Nephron (organoid): ENCODE data around the gene CELF6.

Experiments used
- H3K27ac Mint-ChIP-seq, 3 experiments: 2 replicates each; pipeline ENCODE4 v1.8.0; 2020; ENCODE audit warnings: mixed read lengths in 3 of 3, mild to moderate bottlenecking in 2 of 3, moderate library complexity in 1 of 3
- H3K27me3 Mint-ChIP-seq: 2 replicates; pipeline ENCODE4 v1.8.0; 2021; ENCODE audit warnings: low read depth, mild to moderate bottlenecking, moderate library complexity, mixed read lengths
- H3K36me3 Mint-ChIP-seq: 2 replicates; pipeline ENCODE4 v1.8.0; 2020; ENCODE audit warnings: low read depth, mixed read lengths
- H3K4me1 Mint-ChIP-seq: 2 replicates; pipeline ENCODE4 v1.8.0; 2020; ENCODE audit warnings: mixed read lengths
- H3K4me3 Mint-ChIP-seq, 3 experiments: 2 replicates each; pipeline ENCODE4 v1.8.0; 2020; ENCODE audit warnings: mild to moderate bottlenecking in 3 of 3, mixed read lengths in 3 of 3, moderate library complexity in 2 of 3
- H3K9me3 Mint-ChIP-seq: 2 replicates; pipeline ENCODE4 v1.8.0; 2020; ENCODE audit warnings: mixed read lengths
- CTCF ChIP-seq, 3 experiments: fragments of 200-600 bp; sonication (generic); IDR thresholded peaks; one replicate each; pipeline ENCODE4 v1.5.0; 2021; ENCODE audit warnings: antibody characterized with exemption in 3 of 3; ENCODE audit not compliant: unreplicated experiment in 3 of 3

CELF6 gene

GRCh38 chr15:72242775-72243370 lies 77.1 kb downstream of the CELF6 start:
- H3K27me3 Mint-ChIP-seq = no peaks in the 10 kb centered on the region
- peaks cover 56% of the 10 kb centered on the region for H3K36me3 Mint-ChIP-seq
- H3K9me3 Mint-ChIP-seq = no peaks in the 10 kb centered on the region
- no peak for TF ChIP-seq CTCF (IDR thresholded peaks at IDR 0.05; ENCODE audit: unreplicated experiment in 3 of 3)
- H3K4me3 Mint-ChIP-seq = no peak overlapping the region
- H3K4me1 Mint-ChIP-seq = no peaks in the 10 kb centered on the region
- H3K27ac Mint-ChIP-seq = no peak overlapping the region

- Mint-ChIP-seq H3K4me1 (no peaks in the 10 kb centered on the region), H3K27ac (no peak overlapping the region), H3K27me3 (no peaks in the 10 kb centered on the region), H3K9me3 (no peaks in the 10 kb centered on the region), H3K4me3 (no peak overlapping the region), H3K36me3 (peaks cover 45% of the 10 kb centered on the region)
- no peak for TF ChIP-seq CTCF (IDR thresholded peaks at IDR 0.05; ENCODE audit: unreplicated experiment in 3 of 3)
Observed at GRCh38 chr15:72239652-72240051, 80.3 kb downstream of the CELF6 start.

- no peaks in the 10 kb centered on the region for H3K9me3 Mint-ChIP-seq
- H3K4me1 Mint-ChIP-seq = peaks cover 6% of the 10 kb centered on the region
- no peak for TF ChIP-seq CTCF (IDR thresholded peaks at IDR 0.05; ENCODE audit: unreplicated experiment in 3 of 3)
- H3K36me3 Mint-ChIP-seq = peaks cover 34% of the 10 kb centered on the region
- no peak overlapping the region for H3K27ac Mint-ChIP-seq
- H3K27me3 Mint-ChIP-seq = no peaks in the 10 kb centered on the region
- H3K4me3 Mint-ChIP-seq = no peak overlapping the region
Observed at GRCh38 chr15:72238586-72238985, 81.4 kb downstream of the CELF6 start.

GRCh38 chr15:72237853-72238224 lies 82.1 kb downstream of the CELF6 start:
- Mint-ChIP-seq H3K36me3 (peaks cover 29% of the 10 kb centered on the region), H3K9me3 (no peaks in the 10 kb centered on the region)

GRCh38 chr15:72237029-72237852 lies 82.7 kb downstream of the CELF6 start:
- H3K4me3 Mint-ChIP-seq = no peak overlapping the region
- H3K27me3 Mint-ChIP-seq = no peaks in the 10 kb centered on the region
- no peak for TF ChIP-seq CTCF (IDR thresholded peaks at IDR 0.05; ENCODE audit: unreplicated experiment in 3 of 3)
- H3K27ac Mint-ChIP-seq = no peak overlapping the region
- no peaks in the 10 kb centered on the region for H3K9me3 Mint-ChIP-seq
- peaks cover 12% of the 10 kb centered on the region for H3K4me1 Mint-ChIP-seq
- peaks cover 23% of the 10 kb centered on the region for H3K36me3 Mint-ChIP-seq

More at GRCh38 chr15:72237853-72238224, 82.1 kb downstream of the CELF6 start:
- Mint-ChIP-seq H3K4me3 (no peak overlapping the region), H3K27me3 (no peaks in the 10 kb centered on the region), H3K4me1 (peaks cover 6% of the 10 kb centered on the region), H3K27ac (no peak overlapping the region)
- no peak for TF ChIP-seq CTCF (IDR thresholded peaks at IDR 0.05; ENCODE audit: unreplicated experiment in 3 of 3)
